Ovary (tissue), 3 donors: Measurements from ENCODE around the gene SLC20A1.

ENCODE experiments used
- POLR2A ChIP-seq: fragments of 450-650 bp; IDR thresholded peaks from one replicate; pipeline ENCODE4 v1.6.1; 2017; ENCODE audit warnings: antibody characterized with exemption, mild to moderate bottlenecking, moderate library complexity
- TF ChIP-seq, protein P1 (sequence below), 3 donors: fragments of 450-650 bp in 2 of 3; fragments of 200-600 bp in 1 of 3; IDR thresholded peaks; one replicate each; pipeline versions ENCODE4 v1.5.1 to v1.8.0; 2016 to 2022; ENCODE audit warnings: antibody characterized with exemption in 3 of 3, mild to moderate bottlenecking in 1 of 3
- donor health status: DM: no; HTN: no; CAD: no.

DNA sequence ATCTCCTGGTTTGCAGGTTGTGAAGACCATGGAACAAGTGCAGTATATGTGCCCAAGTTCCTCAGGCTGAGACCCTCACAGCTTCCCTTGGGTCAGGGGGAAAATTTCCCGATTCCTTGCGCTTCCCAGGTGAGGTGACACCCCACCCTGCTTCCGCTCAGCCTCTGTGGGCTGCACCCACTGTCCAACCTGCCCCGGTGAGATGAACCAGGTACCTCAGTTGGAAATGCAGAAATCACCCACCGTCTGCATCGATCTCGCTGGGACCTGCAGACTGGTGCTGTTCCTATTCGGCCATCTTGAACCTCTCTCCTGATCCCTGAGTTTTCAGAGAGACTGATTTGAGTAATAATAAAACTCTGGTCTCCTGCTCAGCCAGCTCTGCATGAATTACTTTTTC is 30.7 kb upstream of the SLC20A1 start:
- no peak for TF ChIP-seq POLR2A
- TF ChIP-seq, protein P1, sequence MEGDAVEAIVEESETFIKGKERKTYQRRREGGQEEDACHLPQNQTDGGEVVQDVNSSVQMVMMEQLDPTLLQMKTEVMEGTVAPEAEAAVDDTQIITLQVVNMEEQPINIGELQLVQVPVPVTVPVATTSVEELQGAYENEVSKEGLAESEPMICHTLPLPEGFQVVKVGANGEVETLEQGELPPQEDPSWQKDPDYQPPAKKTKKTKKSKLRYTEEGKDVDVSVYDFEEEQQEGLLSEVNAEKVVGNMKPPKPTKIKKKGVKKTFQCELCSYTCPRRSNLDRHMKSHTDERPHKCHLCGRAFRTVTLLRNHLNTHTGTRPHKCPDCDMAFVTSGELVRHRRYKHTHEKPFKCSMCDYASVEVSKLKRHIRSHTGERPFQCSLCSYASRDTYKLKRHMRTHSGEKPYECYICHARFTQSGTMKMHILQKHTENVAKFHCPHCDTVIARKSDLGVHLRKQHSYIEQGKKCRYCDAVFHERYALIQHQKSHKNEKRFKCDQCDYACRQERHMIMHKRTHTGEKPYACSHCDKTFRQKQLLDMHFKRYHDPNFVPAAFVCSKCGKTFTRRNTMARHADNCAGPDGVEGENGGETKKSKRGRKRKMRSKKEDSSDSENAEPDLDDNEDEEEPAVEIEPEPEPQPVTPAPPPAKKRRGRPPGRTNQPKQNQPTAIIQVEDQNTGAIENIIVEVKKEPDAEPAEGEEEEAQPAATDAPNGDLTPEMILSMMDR (IDR thresholded peaks at IDR 0.05): no peak
